ENCODE results near the gene TUSC7.

The TUSC7 gene

GRCh38 chr3:116709479-116709878 lies at the start of gene TUSC7:
Gene TUSC7 (plus strand): TSS chr3:116709779.
- DNase-seq (ENCODE audit: low read depth) = no peak

GRCh38 chr3:116661196-116661595 lies 48.4 kb upstream of the TUSC7 start:
- no peak for DNase-seq (ENCODE audit: low read depth)

- DNase-seq (ENCODE audit: low read depth) = no peak
Observed at GRCh38 chr3:116663161-116664110, 46.1 kb upstream of the TUSC7 start.

GRCh38 chr3:116667324-116667723 lies 42.3 kb upstream of the TUSC7 start:
- no peak for DNase-seq (ENCODE audit: low read depth)

GRCh38 chr3:116667791-116668190 lies 41.8 kb upstream of the TUSC7 start:
- no peak for DNase-seq (ENCODE audit: low read depth)

GRCh38 chr3:116669576-116669975 lies 40.0 kb upstream of the TUSC7 start:
- DNase-seq (ENCODE audit: low read depth) = no peak

GRCh38 chr3:116671151-116671550 lies 38.4 kb upstream of the TUSC7 start:
- DNase-seq (ENCODE audit: low read depth) = no peak

GRCh38 chr3:116678853-116679252 lies 30.7 kb upstream of the TUSC7 start:
- DNase-seq (ENCODE audit: low read depth) = no peak

- no peak for DNase-seq (ENCODE audit: low read depth)
Observed at GRCh38 chr3:116691041-116691440, 18.5 kb upstream of the TUSC7 start.

- DNase-seq (ENCODE audit: low read depth) = no peak
Observed at GRCh38 chr3:116701070-116701469, 8.5 kb upstream of the TUSC7 start.

- no peak for DNase-seq (ENCODE audit: low read depth)
Observed at GRCh38 chr3:116702334-116702733, 7.2 kb upstream of the TUSC7 start.

GRCh38 chr3:116707531-116707930 lies 2.0 kb upstream of the TUSC7 start:
- no peak for DNase-seq (ENCODE audit: low read depth)

- no peak for DNase-seq (ENCODE audit: low read depth)
Observed at GRCh38 chr3:116716490-116716889, 6.9 kb downstream of the TUSC7 start.

- DNase-seq (ENCODE audit: low read depth) = no peak
Observed at GRCh38 chr3:116717566-116717965, 8.0 kb downstream of the TUSC7 start.

GRCh38 chr3:116728454-116728853 lies 18.9 kb downstream of the TUSC7 start:
- no peak for DNase-seq (ENCODE audit: low read depth)

- DNase-seq (ENCODE audit: low read depth) = no peak
Observed at GRCh38 chr3:116734243-116734642, 24.7 kb downstream of the TUSC7 start.

- DNase-seq (ENCODE audit: low read depth) = no peak
Observed at GRCh38 chr3:116739678-116740077, 30.1 kb downstream of the TUSC7 start.

GRCh38 chr3:116740293-116740692 lies 30.7 kb downstream of the TUSC7 start:
- DNase-seq (ENCODE audit: low read depth) = no peak

GRCh38 chr3:116741467-116741866 lies 31.9 kb downstream of the TUSC7 start:
- DNase-seq (ENCODE audit: low read depth) = no peak

GRCh38 chr3:116743062-116743461 lies 33.5 kb downstream of the TUSC7 start:
- DNase-seq (ENCODE audit: low read depth) = no peak

- DNase-seq (ENCODE audit: low read depth) = no peak
Observed at GRCh38 chr3:116749388-116749787, 39.8 kb downstream of the TUSC7 start.

GRCh38 chr3:116757315-116757714 lies 47.7 kb downstream of the TUSC7 start:
- DNase-seq (ENCODE audit: low read depth) = no peak

- DNase-seq (ENCODE audit: low read depth) = no peak
Observed at GRCh38 chr3:116759316-116759715, 49.7 kb downstream of the TUSC7 start.
